ENCODE results near the gene LRRC4C. TPM values are rescaled to one million over a fixed set of nuclear protein-coding genes. Genes with fewer than 3 reads are reported as not detected.

LRRC4C gene
- polyA plus RNA-seq, 1 donor = 3.9 TPM

- Histone ChIP-seq H3K27me3 (ENCODE audit: control insufficient read depth, insufficient read depth, low read length) (peaks cover 7% of the 10 kb centered on the region), H3K4me1 (ENCODE audit: control insufficient read depth, insufficient read depth, low read length) (no peaks in the 10 kb centered on the region), H3K27ac (ENCODE audit: low read length) (no peak overlapping the region), H3K4me3 (ENCODE audit: low read length) (no peak overlapping the region), H3K36me3 (ENCODE audit: control insufficient read depth, insufficient read depth, low read length) (no peaks in the 10 kb centered on the region), H3K9me3 (ENCODE audit: control insufficient read depth, low read depth, low read length) (no peaks in the 10 kb centered on the region)
- DNase-seq = no peak
- WGBS (ENCODE audit: insufficient coverage, low lambda C conversion rate) = no CpG with 5 or more reads among the region's 4 CpGs
Observed at GRCh38 chr11:41419901-41420300, 39.6 kb downstream of the LRRC4C start.

GRCh38 chr11:41414771-41415440 lies 44.5 kb downstream of the LRRC4C start:
- H3K4me1 ChIP-seq (ENCODE audit: control insufficient read depth, insufficient read depth, low read length) = no peaks in the 10 kb centered on the region
- DNase-seq = no peak
- no peaks in the 10 kb centered on the region for H3K36me3 ChIP-seq (ENCODE audit: control insufficient read depth, insufficient read depth, low read length)
- H3K27me3 ChIP-seq (ENCODE audit: control insufficient read depth, insufficient read depth, low read length) = peaks cover 4% of the 10 kb centered on the region
- no peaks in the 10 kb centered on the region for H3K9me3 ChIP-seq (ENCODE audit: control insufficient read depth, low read depth, low read length)
- no peak overlapping the region for H3K27ac ChIP-seq (ENCODE audit: low read length)
- 100% methylated on average over 2 of the region's 4 CpGs for WGBS (ENCODE audit: insufficient coverage, low lambda C conversion rate)
- H3K4me3 ChIP-seq (ENCODE audit: low read length) = no peak overlapping the region

- DNase-seq = no peak
- no peaks in the 10 kb centered on the region for H3K4me1 ChIP-seq (ENCODE audit: control insufficient read depth, insufficient read depth, low read length)
- H3K4me3 ChIP-seq (ENCODE audit: low read length) = no peak overlapping the region
- no peaks in the 10 kb centered on the region for H3K9me3 ChIP-seq (ENCODE audit: control insufficient read depth, low read depth, low read length)
- no CpG with 5 or more reads among the region's 3 CpGs for WGBS (ENCODE audit: insufficient coverage, low lambda C conversion rate)
- no peaks in the 10 kb centered on the region for H3K36me3 ChIP-seq (ENCODE audit: control insufficient read depth, insufficient read depth, low read length)
- H3K27me3 ChIP-seq (ENCODE audit: control insufficient read depth, insufficient read depth, low read length) = peaks cover 2% of the 10 kb centered on the region
- H3K27ac ChIP-seq (ENCODE audit: low read length) = no peak overlapping the region
Observed at GRCh38 chr11:41413843-41414242, 45.6 kb downstream of the LRRC4C start.

- no peaks in the 10 kb centered on the region for H3K4me1 ChIP-seq (ENCODE audit: control insufficient read depth, insufficient read depth, low read length)
- H3K9me3 ChIP-seq (ENCODE audit: control insufficient read depth, low read depth, low read length) = no peaks in the 10 kb centered on the region
- no peaks in the 10 kb centered on the region for H3K36me3 ChIP-seq (ENCODE audit: control insufficient read depth, insufficient read depth, low read length)
- no peak overlapping the region for H3K4me3 ChIP-seq (ENCODE audit: low read length)
- no peak overlapping the region for H3K27ac ChIP-seq (ENCODE audit: low read length)
- H3K27me3 ChIP-seq (ENCODE audit: control insufficient read depth, insufficient read depth, low read length) = no peaks in the 10 kb centered on the region
- DNase-seq = no peak
Observed at GRCh38 chr11:41405812-41406211, 53.6 kb downstream of the LRRC4C start.

GRCh38 chr11:41404109-41404508 lies 55.3 kb downstream of the LRRC4C start:
- Histone ChIP-seq H3K36me3 (ENCODE audit: control insufficient read depth, insufficient read depth, low read length) (no peaks in the 10 kb centered on the region), H3K27me3 (ENCODE audit: control insufficient read depth, insufficient read depth, low read length) (no peaks in the 10 kb centered on the region), H3K4me3 (ENCODE audit: low read length) (no peak overlapping the region), H3K4me1 (ENCODE audit: control insufficient read depth, insufficient read depth, low read length) (no peaks in the 10 kb centered on the region), H3K27ac (ENCODE audit: low read length) (no peak overlapping the region), H3K9me3 (ENCODE audit: control insufficient read depth, low read depth, low read length) (no peaks in the 10 kb centered on the region)
- WGBS (ENCODE audit: insufficient coverage, low lambda C conversion rate) = no CpG with 5 or more reads among the region's 2 CpGs
- peak in 1 of 2 donors; percentile 8 for DNase-seq

GRCh38 chr11:41403458-41403857 lies 56.0 kb downstream of the LRRC4C start:
- Histone ChIP-seq H3K27ac (ENCODE audit: low read length) (no peak overlapping the region), H3K27me3 (ENCODE audit: control insufficient read depth, insufficient read depth, low read length) (no peaks in the 10 kb centered on the region), H3K4me1 (ENCODE audit: control insufficient read depth, insufficient read depth, low read length) (no peaks in the 10 kb centered on the region), H3K36me3 (ENCODE audit: control insufficient read depth, insufficient read depth, low read length) (no peaks in the 10 kb centered on the region), H3K4me3 (ENCODE audit: low read length) (no peak overlapping the region), H3K9me3 (ENCODE audit: control insufficient read depth, low read depth, low read length) (no peaks in the 10 kb centered on the region)
- 67% methylated on average over 1 of the region's 2 CpGs for WGBS (ENCODE audit: insufficient coverage, low lambda C conversion rate)
- DNase-seq = no peak

- H3K27me3 ChIP-seq (ENCODE audit: control insufficient read depth, insufficient read depth, low read length) = no peaks in the 10 kb centered on the region
- no peak for DNase-seq
- no peak overlapping the region for H3K27ac ChIP-seq (ENCODE audit: low read length)
- H3K4me1 ChIP-seq (ENCODE audit: control insufficient read depth, insufficient read depth, low read length) = no peaks in the 10 kb centered on the region
- no peaks in the 10 kb centered on the region for H3K9me3 ChIP-seq (ENCODE audit: control insufficient read depth, low read depth, low read length)
- 100% methylated on average over 1 of the region's 1 CpG for WGBS (ENCODE audit: insufficient coverage, low lambda C conversion rate)
- no peaks in the 10 kb centered on the region for H3K36me3 ChIP-seq (ENCODE audit: control insufficient read depth, insufficient read depth, low read length)
- no peak overlapping the region for H3K4me3 ChIP-seq (ENCODE audit: low read length)
Observed at GRCh38 chr11:41400819-41401382, 58.6 kb downstream of the LRRC4C start.

GRCh38 chr11:41400124-41400523 lies 59.3 kb downstream of the LRRC4C start:
- H3K4me1 ChIP-seq (ENCODE audit: control insufficient read depth, insufficient read depth, low read length) = no peaks in the 10 kb centered on the region
- H3K9me3 ChIP-seq (ENCODE audit: control insufficient read depth, low read depth, low read length) = no peaks in the 10 kb centered on the region
- no peaks in the 10 kb centered on the region for H3K27me3 ChIP-seq (ENCODE audit: control insufficient read depth, insufficient read depth, low read length)
- DNase-seq = no peak
- H3K4me3 ChIP-seq (ENCODE audit: low read length) = no peak overlapping the region
- no peak overlapping the region for H3K27ac ChIP-seq (ENCODE audit: low read length)
- 41% methylated on average over 3 of the region's 4 CpGs for WGBS (ENCODE audit: insufficient coverage, low lambda C conversion rate)
- no peaks in the 10 kb centered on the region for H3K36me3 ChIP-seq (ENCODE audit: control insufficient read depth, insufficient read depth, low read length)

GRCh38 chr11:41399323-41399722 lies 60.1 kb downstream of the LRRC4C start:
- H3K27me3 ChIP-seq (ENCODE audit: control insufficient read depth, insufficient read depth, low read length) = no peaks in the 10 kb centered on the region
- WGBS (ENCODE audit: insufficient coverage, low lambda C conversion rate) = 75% methylated on average over 1 of the region's 2 CpGs
- no peak overlapping the region for H3K27ac ChIP-seq (ENCODE audit: low read length)
- no peaks in the 10 kb centered on the region for H3K36me3 ChIP-seq (ENCODE audit: control insufficient read depth, insufficient read depth, low read length)
- no peak for DNase-seq
- no peaks in the 10 kb centered on the region for H3K4me1 ChIP-seq (ENCODE audit: control insufficient read depth, insufficient read depth, low read length)
- H3K4me3 ChIP-seq (ENCODE audit: low read length) = no peak overlapping the region
- H3K9me3 ChIP-seq (ENCODE audit: control insufficient read depth, low read depth, low read length) = no peaks in the 10 kb centered on the region

- no peaks in the 10 kb centered on the region for H3K36me3 ChIP-seq (ENCODE audit: control insufficient read depth, insufficient read depth, low read length)
- no peaks in the 10 kb centered on the region for H3K9me3 ChIP-seq (ENCODE audit: control insufficient read depth, low read depth, low read length)
- DNase-seq = no peak
- no peak overlapping the region for H3K27ac ChIP-seq (ENCODE audit: low read length)
- H3K4me1 ChIP-seq (ENCODE audit: control insufficient read depth, insufficient read depth, low read length) = no peaks in the 10 kb centered on the region
- no peaks in the 10 kb centered on the region for H3K27me3 ChIP-seq (ENCODE audit: control insufficient read depth, insufficient read depth, low read length)
- 73% methylated on average over 2 of the region's 3 CpGs for WGBS (ENCODE audit: insufficient coverage, low lambda C conversion rate)
- no peak overlapping the region for H3K4me3 ChIP-seq (ENCODE audit: low read length)
Observed at GRCh38 chr11:41398175-41398574, 61.3 kb downstream of the LRRC4C start.

All from large intestine (tissue), 3 donors.